ENCODE results near the gene CUBN.
A peak's percentile ranks its signal among the peaks of the same experiment; 100 is the strongest.

The CUBN gene

DNA sequence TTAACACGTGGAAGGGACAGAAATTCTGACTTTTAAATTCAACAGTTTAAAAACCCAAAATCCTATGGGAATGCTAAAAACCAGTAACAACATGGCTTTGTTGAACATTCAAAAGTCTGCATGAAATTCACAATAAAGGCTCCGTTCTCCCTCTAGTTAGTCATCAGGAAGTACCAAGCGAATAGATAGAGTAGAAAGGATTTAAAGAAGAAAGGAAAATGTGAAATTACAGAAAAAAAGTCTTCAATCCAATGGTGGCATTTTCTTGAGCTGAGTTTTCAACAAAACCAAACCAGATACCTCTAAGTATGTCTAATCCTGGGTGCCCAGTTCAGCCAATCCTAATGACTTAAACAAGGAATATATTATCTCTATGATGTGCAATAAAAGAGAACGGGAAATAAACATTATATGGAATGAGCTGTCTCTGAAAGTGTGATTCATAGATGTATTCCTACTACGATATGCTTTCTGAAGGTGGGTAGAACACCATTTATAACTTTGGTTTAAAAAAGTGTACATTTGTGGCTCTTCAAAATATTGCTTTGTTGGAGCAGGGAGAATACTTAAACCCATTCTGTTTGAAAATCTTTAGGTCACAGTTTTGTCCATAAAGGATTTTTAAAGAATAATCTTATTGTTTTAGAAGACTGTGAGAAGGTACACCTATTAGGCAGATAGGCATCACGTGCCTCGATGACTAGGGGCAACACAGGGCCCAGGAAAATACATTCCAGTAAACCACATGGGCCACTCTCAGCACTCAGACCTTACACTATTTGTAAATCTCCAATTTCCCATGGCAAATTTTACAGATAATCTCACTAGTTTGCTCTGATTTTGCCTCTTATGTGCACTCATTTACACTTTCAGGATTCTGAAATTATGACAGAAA is 87.7 kb downstream of the CUBN start:
- no peak for DNase-seq (ENCODE audit: low read depth, low spot score)

DNA sequence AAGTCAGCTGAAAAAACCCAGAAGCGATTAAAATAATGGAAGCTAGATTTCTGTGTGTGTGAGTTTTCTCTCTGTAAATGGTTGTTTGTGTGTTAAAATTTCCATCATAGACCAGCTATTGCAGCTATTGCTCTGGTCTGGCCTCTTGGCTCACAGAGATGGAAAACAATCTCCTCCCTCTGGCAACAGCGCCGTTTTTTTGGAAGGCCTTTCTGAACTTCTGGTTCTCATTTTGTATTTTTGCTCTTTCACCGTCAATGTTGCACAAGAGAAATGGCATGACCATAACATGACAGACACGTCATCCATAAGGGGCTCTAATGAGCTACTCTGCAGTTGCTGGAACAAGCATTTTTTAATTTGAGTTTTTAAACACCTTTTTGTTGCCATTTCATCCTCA is 91.0 kb downstream of the CUBN start:
- DNase-seq (ENCODE audit: low read depth, low spot score) = no peak

DNA sequence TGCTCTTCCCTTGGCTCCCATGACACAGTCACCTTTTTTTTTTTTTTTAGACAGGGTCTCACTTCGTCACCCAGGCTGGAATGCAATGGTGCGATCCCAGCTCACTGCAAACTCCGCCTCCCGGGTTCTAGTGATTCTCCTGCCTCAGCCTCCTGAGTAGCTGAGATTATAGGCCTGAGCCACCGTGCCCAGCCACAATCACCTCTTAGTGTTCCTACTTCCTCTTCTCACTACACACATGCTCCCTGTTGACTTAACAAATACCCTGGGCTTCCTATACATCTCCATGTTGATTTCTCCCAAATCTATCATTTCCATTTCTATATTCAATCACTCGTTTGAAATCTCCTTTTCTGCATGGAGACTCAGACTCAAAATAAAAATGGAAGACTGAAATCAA is 91.7 kb downstream of the CUBN start:
- DNase-seq (ENCODE audit: low read depth, low spot score) = no peak

DNA sequence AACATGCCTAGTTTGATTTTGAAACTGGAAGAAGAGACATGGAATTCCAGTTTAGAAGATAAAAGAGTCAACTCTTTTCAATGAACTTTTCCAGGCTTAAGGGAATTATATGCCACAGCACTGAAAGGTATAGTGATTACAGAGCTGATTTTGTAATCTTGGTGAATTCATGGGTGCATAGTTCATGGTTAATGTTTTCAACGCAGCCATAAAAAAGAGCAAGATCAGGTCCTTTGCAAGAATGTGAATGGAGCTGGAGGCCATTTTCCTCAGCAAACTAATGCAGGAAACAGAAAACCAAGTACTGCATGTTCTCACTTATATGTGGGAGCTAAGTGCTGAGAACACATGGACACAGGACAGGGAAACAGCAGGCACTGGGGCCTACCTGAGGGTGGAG is 94.2 kb downstream of the CUBN start:
- DNase-seq (ENCODE audit: low read depth, low spot score) = no peak

DNA sequence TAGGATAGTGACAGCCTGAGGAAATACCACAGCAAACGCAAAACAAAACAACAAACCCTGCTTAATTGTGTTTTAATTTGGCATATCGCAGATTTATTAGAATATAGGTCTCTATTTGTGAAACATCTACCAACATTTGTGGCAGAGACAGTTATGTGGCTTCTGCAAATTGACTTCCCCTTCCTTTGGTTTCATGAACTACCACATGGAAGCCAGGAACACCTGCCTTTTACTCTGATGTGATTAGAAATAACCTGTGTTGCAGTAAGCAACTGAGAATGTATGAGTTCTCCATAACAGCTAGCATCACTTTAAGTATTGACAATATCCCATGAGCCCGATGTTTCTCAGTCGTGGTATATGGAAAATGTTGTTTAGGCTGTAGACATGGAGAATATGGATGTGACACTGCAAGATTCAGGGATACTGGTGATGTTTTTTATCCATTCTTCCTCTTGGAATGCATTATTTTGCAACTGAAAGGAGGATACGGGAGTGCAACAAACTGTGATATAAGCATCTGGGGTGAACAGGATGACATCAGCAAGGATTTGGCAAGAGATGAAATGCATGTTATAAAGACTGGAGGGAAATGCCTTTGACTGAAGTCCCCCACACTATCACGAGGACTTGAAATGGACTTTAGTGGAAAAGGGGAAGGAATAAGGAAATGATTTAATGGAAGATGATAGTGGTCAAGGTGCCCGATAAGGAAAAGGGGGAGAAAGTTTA is 95.9 kb downstream of the CUBN start:
- DNase-seq (ENCODE audit: low read depth, low spot score) = no peak

DNA sequence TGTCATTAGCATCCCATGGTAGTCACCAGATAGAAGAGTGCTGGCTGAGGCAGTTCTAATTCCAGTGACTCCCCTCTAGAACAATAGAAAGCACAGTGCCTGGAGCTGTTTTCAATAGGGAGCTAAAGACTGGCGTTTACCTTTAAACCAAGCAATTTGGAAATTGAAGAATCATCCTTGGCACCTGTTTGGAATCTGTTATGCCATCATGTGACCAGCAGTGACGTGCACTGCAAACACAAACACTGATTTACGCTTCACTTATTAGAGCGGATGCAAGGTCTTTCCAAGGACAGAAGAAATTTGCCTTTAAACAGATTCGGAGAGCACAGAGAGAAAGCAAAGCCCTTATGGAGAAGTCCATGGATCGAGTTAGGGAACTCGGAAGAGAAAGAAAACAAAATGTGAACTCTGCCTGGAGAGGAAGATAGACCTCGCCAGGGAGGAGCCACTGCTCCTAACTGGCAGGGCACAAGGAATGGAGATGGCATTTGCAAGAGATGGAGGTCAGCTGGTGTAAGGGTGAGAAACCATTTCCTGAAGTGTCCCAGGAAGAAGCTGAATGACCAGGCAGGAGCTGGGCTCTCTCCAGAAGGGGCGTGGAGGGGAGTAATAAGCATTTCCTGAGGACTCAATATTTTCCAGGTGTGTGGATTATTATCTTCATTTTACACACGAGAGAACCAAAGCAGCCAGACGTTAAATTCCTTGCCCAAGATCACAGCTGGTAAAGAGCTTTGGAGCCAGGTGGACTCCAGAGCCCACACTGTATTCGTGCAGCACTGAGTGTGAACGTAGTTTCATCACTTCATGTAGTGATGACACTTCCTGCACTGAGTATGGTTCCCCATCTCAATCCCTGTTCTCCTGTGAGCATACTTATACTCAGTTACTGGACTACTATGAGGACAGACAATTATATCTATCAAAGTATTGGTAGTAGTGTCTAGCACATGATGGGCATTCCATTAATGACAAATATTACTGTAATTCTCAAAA is 97.7 kb downstream of the CUBN start:
- DNase-seq (ENCODE audit: low read depth, low spot score) = no peak

DNA sequence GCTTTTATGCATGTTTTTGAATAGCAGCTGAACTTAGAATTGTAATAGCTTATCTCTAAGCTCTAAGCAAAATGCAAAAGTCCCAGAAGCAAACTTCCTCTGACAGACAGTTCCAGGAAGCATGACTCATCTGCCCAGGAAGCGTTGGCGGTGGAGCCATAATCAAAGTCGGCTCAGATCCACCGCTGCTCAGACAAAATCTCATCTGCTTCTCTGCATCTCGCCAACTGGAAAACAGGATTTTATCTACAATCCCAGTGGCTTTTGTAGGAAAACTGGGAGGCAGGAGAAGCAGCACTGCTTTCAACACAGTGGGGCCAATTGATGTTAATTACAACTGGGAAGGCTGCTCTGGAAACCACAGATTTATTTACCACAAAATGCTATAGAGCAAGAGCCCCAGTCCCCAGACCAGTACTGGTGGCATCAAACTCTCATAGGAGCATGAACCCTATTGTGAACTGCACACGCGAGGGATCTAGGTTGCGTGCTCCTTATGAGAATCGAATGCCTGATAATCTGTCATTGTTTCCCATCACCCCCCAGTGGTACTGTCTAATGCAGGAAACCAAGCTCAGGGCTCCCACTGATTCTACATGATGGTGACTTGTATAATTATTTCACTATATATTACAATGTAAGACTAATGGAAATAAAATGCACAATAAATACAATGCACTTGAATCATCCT is 99.9 kb downstream of the CUBN start:
- DNase-seq (ENCODE audit: low read depth, low spot score) = peak; percentile 63

DNA sequence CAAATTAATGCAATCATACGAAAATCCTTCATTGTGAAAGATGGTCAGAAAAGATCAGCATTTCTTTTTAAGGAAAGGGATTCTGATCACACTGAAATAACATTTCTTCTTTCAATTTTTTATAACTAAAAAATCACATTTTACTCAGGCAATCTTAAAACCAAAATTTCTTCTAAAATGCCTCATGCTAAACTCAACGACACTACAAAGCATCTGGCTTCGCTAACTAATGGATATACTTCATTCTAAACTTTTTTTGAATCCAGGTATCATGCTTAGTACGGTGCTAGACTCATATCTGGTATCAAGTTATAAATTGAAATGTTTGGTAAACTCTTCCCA is 100.4 kb downstream of the CUBN start:
- DNase-seq (ENCODE audit: low read depth, low spot score) = no peak

DNA sequence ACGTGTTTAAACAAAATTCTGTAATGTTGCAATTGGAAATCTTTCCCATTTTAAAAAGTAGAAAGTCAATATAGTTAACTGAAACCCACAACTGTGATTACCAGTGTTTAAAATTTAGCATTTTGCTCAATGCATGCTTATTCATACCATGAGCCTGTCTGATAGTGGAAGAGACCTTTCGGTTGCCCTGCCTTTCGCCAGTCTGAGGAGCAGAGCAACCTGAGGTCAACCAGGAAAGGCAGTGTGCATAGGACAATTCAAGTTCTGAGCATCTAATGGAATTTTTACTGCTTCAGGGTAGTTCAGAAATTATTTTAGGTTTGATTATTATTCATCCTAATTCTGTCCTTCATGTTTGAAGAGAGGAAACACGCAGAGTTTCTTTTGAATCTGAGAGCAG is 100.8 kb downstream of the CUBN start:
- no peak for DNase-seq (ENCODE audit: low read depth, low spot score)

DNA sequence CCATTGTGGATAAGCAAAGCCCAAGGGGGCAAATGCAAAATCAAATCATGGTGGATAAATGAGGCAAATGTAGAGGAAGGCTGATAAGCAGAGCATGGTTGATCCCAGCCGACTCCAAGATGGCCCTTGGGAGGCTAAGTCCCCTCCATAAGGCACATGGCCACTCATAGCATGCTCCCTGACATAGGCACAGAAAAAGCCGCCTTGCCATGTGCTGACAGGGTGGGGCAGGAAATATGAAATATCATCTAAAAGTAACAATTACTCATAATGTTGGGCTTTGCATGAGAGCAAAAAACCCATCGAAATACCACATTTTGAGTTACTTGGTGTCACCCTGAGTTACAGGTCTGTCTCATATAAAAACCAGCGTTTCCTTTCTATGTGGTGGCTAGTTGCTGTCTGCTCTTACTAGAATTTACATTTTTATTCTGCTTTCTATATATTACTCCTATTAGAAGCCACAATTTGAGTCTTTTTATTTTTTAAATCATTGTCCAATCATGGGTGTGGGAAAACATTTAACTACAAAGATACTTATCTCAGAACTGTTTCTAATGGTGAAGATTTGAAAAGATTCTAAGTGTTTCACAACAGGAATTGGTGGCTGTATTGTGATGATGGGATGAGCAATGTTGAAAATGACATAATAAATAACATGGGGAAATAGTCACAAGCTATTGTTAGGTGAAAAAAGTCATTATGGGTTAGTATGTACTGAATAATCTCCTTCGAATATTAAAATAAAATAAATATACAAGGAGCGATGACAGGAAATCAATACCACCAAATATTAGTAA is 102.7 kb downstream of the CUBN start:
- peak; percentile 47 for DNase-seq (ENCODE audit: low read depth, low spot score)

DNA sequence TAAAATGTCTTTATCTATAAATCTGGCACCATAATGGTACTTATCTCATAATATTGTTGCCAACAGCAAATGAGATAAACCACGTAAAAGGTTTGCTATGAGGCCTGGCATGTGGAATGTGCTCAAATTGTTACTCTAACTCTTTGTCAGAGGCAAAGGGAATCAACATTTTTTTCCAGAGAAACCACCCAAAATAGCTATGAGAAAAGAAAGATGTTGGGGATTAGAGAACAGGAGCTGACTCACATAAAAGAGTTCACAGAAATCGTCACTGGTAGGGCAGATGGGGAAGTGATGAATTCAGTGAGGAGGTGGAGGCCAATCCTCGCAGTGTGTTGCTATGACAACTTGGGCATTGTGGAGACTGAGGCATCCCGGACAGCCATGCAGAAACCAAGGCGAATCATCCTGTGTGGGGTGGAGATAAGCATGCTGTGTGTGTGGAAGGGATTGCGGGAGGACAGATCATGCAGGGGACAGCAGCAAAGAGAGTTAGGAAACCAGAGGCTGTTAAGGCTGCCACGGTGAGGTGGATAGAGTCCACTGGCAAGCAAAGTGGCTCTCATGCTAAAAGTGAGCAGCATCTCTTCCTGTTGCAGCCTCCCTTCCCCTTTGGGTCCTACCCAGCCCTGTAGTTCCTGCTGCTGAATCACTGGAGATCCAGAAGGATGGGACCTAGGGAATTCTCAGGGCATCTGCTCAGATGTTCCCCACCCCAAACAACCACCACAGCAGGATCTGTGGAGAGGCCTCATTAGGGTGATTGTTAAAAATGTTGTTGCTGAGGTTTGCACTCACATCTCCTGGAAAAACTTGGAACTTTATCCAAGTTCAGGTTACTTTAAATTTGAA is 103.9 kb downstream of the CUBN start:
- peak; percentile 34 for DNase-seq (ENCODE audit: low read depth, low spot score)

DNA sequence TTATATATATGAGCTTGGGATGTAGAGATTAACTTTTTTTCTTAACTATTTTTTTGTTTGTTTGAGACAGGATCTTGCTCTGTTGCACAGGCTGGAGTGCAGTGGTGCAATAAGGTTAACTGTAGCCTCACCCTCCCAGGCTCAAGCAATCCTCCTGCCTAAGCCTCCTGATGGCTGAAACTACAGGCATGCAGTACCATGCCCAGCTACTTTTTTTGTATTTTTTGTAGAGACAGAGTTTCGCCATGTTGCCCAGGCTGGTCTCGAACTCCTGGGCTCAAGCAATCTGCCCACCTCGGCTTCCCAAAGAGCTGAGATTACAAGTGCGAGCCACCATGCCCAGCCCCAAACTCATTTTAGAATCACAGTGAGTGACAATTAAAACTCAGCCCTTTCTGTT is 105.2 kb downstream of the CUBN start:
- no peak for DNase-seq (ENCODE audit: low read depth, low spot score)

DNA sequence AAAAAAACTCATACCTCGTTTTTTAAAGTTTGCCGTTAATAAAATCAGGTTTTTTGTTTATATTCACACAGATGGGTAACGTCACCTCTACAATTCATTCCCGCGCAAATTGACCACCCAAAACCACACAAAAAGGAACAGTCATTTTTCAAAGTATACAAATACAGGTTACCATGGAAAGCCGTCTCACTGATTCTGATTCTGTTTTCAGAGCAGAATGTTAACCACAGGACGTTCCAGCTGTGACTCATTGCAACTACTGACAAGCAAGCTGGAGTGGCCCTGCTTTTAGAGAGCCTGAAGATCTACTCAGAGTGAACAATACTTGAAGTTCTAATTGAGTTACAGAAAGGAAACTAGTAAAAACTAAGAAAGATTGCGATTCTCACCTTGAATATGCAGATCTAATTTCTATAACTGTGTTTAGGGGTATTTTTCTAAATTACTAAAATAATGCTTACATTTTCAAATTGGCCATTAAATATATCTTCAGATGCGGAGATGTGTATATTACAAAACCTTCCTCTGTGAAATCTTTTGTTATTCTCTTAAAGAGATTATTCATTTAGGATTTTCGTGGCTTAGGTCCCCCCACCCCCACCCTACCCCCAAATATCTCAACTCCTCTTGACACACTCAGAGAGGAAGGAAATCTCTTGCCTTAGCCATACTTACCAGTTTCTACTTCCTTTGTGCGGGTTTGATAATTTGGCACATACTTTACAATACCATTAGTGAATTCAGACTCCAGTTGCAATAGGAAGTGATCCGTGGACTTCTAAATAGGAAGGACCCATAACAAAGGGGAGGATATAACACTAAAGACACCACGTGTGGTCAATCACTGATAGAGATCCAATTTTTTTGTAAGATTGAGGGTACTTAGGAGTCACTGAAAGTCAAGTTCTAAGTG is 106.0 kb downstream of the CUBN start:
- peak; percentile 66 for DNase-seq (ENCODE audit: low read depth, low spot score)

DNA sequence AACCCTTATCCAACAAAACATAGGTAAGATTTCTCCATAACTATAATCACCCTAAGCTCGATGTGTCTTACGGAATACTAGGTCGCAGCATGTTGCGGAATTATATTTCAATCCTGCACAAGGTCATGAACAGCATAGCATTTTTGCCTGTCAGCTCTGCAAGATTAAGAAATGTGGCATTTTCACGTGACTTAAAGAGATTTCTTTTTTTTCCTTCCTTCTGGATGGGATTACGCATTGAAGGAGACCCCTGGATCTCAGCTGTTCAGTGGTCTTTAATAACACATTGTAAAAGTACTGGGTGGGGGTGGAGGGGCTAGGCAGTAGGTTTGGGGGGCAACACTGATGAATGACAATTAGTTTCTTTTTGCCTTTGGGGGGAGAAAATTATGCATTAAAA is 106.7 kb downstream of the CUBN start:
- DNase-seq (ENCODE audit: low read depth, low spot score) = no peak

DNA sequence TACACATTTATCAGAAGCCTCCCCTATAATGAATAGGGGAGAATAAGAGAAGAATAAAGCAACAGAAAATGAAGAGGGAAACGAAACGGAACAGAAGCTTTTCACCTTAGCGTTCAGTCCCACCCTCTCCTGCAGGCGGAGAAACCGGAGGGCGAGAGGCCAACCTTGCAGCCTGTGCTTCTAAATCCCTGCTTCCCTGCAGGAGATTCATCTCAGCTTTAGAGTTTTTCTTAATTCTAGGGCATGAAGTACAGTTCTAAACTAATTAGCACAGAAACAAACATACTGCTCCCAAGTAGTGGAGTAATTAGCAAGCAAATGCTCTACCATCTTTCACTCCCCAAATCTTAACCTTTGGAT is 107.2 kb downstream of the CUBN start:
- no peak for DNase-seq (ENCODE audit: low read depth, low spot score)

DNA sequence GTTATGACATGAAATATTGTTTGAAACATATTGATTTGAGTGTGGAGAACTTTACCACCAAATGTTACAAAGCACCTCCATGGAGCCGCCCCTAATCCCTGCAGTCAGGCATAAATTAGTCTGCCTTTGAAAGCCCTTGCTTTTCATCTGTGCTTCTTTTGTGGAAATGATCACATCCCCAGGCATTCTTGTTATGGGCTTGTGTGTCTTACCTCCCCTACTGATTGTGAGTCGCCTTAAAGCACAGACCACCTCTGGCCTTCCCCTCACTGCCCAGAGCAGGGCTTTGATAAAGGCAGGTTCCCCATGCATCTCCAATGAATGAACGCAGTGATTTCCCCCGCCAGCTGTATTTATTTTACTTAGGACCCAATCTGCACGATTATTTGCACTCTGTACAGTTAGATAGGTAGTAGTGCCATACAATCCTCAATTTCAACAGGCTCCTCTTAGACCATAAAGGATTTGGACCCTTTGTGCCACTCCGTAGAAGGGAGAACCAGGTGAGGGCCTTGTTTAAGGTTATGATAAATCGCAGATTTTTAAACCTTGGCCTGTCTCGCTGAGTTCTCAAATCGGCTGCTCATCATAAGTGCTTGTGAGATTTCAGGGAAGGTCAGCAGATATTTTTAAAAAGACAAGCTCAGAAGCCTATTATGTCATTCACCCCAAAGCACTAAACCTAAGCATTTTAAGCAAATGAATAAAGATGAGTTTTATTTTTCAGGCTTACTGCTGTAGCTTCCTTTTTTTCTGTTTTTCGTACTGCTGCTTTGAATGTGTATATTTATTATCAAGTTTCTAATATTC is 107.8 kb downstream of the CUBN start:
- no peak for DNase-seq (ENCODE audit: low read depth, low spot score)

DNA sequence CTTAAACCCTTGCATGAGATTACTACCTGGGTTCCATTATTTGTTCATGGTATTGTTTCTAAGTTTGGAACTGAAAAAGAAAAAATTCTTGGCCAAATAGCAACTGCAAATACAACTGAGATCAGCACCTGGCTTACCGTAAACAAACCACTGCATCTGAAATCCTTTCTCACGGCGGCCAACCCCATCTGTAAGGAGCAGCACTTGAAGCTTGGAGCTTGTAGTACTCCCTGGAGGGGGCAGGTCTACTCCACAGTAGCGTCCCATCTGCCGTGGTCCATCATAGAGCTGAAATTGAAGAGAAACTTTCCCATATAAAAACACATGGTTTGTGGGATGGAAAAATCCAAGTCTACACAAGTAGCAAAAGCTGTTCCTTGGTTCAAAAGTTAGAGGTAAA is 109.9 kb downstream of the CUBN start:
- no peak for DNase-seq (ENCODE audit: low read depth, low spot score)

Measured in activated CD4-positive, CD25-positive, alpha-beta regulatory T cell treated with anti-CD3 and anti-CD28 coated beads, Interleukin-2, amount 50 U/mL, for 16 hours (primary cell).